Gastrocnemius medialis (tissue), 4 donors: ENCODE data around the gene TPH2.

Experiments used
- POLR2A ChIP-seq, 2 donors: fragments of 450-650 bp; IDR thresholded peaks; one replicate each; pipeline ENCODE4 v1.6.1; 2017; ENCODE audit warnings: antibody characterized with exemption in 2 of 2, mild to moderate bottlenecking in 2 of 2, moderate library complexity in 2 of 2
- TF ChIP-seq, protein P1 (sequence below), 5 experiments: fragments of 450-650 bp in 3 of 5; fragments of 200-600 bp in 2 of 5; sonication (generic) in 2 of 5; IDR thresholded peaks in 4 of 5; conservative IDR thresholded peaks in 1 of 5; 1 replicate in 4 of 5; 2 replicates in 1 of 5; pipeline ENCODE4 v1.5.1; 2016 to 2019; ENCODE audit warnings: antibody characterized with exemption in 5 of 5, mild to moderate bottlenecking in 3 of 5, moderate library complexity in 3 of 5

GRCh38 chr12:71940068-71940467 is 1.4 kb downstream of the TPH2 start:
- TF ChIP-seq POLR2A (IDR thresholded peaks at IDR 0.05), result no peak
- TF ChIP-seq, protein P1, sequence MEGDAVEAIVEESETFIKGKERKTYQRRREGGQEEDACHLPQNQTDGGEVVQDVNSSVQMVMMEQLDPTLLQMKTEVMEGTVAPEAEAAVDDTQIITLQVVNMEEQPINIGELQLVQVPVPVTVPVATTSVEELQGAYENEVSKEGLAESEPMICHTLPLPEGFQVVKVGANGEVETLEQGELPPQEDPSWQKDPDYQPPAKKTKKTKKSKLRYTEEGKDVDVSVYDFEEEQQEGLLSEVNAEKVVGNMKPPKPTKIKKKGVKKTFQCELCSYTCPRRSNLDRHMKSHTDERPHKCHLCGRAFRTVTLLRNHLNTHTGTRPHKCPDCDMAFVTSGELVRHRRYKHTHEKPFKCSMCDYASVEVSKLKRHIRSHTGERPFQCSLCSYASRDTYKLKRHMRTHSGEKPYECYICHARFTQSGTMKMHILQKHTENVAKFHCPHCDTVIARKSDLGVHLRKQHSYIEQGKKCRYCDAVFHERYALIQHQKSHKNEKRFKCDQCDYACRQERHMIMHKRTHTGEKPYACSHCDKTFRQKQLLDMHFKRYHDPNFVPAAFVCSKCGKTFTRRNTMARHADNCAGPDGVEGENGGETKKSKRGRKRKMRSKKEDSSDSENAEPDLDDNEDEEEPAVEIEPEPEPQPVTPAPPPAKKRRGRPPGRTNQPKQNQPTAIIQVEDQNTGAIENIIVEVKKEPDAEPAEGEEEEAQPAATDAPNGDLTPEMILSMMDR (IDR thresholded peaks at IDR 0.05 in 4 of 5, conservative IDR thresholded peaks at IDR 0.05 in 1 of 5), result no peak
